Raji (cell line): ENCODE data around the gene WWP2.

Experiments
- POLR2A ChIP-seq: IDR thresholded peaks from 2 replicates; pipeline ENCODE4 v1.6.1; 2011; ENCODE audit warnings: low read depth, low read length, control low read depth; ENCODE audit not compliant: insufficient read depth

Gene WWP2

DNA sequence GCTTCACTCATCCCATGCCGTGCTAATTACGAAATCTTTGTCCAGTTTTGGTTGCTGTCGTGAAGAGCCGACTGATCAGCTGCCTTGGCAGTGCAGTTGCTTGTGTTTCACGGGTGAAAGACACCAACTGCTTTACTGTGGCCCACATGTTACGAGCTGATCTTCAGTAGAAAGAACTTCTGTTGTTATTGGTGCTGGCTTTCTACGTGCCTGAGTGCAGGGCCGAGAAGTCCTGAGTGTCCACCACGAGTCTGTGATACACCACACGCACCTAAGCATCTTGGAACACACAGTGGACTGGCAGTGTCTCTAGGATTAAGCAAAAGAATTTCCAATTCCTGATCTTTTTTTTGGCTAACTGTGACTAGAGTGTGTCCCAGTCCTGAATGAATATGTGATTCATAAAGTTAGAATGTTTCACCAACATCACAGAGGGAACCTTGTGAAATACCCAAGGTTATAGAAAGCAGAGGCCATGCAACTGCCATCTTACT is 118.6 kb downstream of the WWP2 start:
- no peak for TF ChIP-seq POLR2A

DNA sequence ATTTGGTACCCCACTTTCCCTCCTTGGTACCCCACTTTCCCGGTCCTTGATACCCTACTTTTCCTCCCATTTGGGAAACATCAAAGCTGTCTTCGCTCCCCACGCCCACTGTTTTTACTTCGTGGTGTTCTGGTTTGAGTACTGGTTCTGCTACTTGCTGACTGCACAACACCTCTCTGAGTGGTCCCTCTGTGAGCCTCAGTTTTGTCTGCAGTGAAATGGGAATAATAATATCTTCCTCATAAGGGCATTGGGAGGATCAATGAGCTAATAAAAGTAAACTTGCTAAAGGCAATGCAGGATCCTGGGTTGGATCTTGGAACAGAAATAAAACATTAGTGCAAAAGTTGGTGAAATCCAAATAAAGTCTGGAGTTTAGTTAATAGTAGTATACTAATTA is 119.0 kb downstream of the WWP2 start:
- TF ChIP-seq POLR2A, result no peak

DNA sequence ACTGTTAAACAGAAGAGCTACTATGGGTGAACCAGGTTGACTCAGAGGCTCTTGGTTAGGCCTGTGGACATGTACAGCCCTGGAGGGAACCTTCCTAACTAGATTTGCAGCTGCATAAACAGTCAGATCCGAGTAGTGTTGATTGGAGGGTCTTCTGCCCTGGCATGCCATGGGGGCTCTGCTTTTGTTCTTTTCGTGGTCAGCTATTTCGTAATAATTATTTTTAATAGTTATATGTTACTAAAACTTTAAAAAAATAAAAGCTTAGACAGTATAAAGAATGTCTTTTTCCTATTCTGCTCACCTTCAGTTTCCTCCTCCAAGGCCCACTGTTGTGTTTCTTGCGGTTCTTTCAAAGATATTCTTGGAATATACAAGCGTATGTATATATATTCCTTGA is 121.6 kb downstream of the WWP2 start:
- TF ChIP-seq POLR2A, result no peak

DNA sequence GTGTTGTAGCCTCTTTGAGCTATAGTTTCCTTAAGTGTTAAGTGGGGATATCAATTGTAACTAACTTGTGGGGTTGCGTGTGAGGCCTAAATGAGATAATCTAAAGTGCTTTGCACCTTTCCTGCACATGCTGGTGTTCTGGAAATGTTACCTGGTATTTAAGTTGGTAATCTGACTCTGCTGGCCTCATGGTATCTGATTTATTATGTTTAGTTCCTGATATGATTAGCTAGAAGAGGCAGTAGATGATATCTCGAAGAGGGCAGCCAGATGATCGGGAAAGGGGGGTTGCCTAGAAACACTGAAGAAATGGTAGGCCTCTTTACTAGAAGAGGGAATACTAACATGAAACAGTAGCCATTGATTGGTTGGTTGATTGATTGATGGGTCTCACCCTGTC is 123.6 kb downstream of the WWP2 start:
- TF ChIP-seq POLR2A, result no peak

DNA sequence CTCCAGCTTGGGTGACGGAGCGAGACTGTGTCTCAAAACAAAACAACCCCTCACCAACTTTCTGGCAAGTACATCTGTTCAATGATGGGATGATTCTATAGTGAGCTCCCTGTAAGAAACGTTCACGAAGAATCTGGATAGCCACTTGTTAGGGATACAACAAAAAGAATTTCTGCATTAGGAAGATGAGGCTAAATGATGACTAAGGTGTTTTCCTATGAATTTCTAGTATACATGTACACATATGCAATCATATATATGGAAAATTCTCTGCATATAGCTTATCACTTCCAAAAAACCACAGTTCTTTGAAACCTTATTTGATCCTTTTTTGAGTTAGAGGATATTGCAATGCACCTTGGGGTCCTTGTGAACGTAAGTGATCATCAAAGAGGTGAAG is 124.6 kb downstream of the WWP2 start:
- TF ChIP-seq POLR2A, result no peak

DNA sequence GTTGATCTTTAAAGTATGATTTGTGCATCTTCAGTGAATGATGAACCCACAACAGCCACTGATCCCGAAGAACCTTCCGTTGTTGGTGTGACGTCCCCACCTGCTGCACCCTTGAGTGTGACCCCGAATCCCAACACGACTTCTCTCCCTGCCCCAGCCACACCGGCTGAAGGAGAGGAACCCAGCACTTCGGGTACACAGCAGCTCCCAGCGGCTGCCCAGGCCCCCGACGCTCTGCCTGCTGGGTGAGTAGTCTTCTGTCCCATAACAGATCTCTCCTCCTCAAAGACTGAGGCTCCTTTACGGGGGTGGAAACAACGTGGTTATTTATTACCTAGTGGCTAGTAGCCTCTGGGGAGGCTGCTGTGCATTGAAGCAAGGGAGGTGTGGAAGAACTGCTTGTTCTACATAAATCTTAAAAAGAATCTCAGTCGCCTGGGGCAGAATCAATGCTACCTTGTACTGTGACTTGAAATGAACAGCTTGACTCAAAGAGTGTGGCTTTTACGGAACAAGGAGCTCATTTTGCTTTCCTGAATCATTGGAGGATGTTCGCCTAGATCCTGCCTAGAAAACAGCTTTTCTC is 126.0 kb downstream of the WWP2 start:
- no peak for TF ChIP-seq POLR2A

DNA sequence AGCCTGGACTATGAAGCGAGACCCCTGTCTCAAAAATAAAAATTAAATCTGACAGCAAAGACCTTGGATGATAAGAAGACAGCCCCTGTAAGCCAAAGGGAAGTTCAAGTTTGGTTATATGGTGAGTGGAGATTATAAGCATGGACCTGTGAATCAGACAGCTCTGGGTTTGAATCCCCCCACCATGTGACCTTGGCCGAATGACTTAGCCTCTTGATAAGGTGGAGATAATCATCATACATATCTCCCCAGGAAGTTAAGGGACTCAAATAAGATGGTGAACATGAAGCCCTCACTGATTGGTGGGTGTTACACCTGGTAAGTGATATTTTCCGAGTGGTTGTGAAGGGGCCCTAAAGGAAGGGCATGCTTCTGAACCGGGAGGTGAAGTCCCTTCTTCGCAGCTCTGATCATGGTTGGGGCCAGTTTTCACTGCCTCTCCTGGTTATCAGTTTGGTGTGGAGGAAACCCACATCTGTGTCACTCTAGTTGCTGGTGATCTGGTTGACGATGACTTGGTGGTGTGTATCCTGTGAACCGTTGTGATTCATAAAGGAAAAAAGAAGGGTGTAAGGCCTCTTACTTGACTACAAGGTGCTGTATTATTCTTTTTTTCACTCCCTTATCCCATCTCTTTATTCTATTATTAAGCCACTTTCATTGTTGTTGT is 127.3 kb downstream of the WWP2 start:
- no peak for TF ChIP-seq POLR2A

DNA sequence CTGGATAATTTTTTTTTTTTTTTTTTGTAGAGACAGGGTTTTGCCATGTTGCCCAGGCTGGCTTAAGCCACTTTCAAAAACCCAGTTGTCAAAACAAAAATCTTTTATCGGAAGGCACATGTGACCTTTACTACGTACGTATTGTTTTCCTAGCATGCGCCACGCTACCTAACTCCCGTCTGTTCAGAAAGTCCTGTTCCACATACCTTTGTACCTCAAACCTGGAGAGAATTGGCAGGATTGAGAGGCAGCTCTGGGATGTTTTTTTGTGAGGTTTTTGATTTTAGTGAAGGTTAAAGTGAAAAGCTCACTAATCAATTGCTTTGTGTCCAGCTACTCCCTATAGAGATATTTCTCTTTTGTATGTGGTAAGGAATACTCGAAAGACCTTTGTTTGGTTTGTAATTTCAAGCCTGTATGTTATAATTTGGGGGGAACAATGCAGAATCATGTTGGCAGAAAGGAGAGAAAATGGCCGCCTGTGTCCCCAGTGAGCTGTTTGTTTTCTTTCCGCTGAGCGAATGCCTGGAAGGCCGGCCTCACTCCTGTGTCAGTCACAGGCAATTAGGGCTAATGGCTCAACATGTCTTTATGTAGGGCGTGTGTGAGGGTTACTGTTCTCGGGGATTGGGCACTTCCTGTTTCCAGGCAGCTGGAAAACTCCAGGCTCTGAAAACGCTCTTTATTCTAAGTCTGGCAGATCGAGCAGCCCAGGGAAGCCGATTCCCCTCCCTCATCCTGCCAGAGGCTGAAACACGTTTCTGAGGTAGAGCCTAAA is 128.2 kb downstream of the WWP2 start:
- no peak for TF ChIP-seq POLR2A

DNA sequence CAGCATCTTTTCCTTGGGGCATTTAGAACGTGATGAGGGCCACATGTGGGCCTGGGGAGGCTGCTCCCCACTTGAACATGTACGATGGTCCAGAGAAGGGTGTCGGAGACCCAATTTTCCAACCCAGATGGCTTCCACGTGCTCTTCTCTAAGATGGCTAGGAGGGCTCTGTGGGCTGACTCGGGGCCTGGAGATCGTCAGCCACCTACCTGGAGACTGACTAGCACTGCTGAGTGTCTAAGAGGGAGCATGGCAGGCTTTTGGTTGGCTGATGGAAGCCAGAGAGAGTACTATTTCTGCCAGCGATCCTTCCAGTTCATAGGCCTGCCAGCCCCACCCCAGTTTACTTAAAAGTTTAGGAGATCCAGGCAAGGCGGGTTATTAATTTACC is 128.8 kb downstream of the WWP2 start:
- no peak for TF ChIP-seq POLR2A

DNA sequence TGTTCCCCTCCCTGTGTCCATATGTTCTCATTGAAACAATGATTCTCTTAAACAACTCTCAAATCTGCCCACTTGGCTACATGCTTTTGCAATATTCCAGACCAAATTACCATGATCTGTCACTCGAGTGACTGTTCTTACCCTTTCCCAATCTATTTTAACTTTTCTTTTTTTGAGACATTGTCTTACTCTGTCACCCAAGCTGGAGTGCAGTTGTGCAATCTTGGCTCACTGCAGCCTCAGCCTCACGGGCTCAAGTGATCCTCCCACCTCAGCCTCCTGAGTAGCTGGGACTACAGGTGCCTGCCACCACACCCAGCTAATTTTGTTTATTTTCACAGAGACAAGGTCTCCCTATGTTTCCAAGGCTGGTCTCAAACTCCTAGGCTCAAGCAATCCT is 130.2 kb downstream of the WWP2 start:
- no peak for TF ChIP-seq POLR2A

DNA sequence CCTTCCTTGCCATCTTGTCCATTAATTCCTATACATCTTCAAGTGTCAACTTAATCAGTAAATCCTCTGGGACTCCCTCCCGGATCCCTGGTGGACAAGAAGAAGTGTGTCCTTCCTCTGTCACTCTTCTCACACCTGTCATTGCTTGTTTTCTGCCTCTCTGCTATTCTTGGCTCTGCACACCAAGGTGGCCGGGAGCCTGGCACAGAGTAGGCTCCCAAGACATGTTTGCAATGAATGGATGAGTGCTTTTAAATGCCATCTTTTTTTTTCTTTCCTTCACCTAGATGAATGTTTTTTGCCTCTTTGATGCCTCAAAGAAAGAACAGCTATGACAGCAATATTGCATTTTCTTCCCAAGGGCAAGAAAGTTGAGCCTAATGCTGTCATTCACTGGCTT is 131.0 kb downstream of the WWP2 start:
- no peak for TF ChIP-seq POLR2A

DNA sequence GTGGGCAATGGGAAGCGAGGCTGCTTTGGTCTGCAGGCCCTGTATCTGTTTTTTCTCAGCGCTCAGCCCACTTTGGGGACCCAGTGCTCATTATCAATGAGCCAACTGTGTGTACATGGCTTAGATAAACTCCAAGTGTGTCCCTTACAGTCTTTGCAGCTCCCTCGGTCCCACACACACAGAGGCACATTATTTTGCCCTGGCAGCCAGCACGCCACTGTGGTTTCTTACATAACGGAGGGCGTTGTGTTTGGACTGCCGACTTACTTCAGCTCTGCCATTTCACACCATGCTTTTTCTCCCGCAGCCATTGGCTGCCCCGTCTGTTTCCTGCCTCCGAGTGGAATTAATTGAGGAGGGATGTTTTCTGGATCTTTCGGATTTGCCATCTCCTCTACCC is 132.5 kb downstream of the WWP2 start:
- TF ChIP-seq POLR2A, result no peak

DNA sequence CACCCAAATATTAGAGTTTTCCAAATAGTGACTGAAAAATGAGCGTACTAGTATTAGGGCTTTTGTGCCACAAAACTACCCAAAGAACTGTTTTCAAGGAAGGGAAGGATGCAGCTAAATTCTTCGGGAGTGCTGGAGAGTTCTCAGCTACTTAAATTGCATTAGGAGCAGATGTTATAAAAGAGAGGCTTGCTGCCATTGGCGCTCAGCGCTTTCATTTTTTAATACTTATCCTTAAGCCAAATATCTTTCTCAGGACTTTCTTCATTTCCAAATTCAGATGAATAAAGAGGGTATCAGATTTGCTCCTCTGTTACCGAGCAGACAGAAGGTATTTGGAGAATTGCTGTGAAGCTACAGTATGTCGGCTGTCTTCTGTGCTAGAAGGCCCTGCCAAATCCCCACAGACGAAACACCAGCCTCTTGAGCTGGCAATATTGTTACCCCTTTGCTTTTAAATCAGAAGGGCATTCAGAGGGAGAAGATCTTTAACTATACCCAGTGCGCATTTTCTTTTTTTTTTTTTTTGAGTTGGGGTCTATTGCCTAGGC is 141.8 kb downstream of the WWP2 start:
- no peak for TF ChIP-seq POLR2A

DNA sequence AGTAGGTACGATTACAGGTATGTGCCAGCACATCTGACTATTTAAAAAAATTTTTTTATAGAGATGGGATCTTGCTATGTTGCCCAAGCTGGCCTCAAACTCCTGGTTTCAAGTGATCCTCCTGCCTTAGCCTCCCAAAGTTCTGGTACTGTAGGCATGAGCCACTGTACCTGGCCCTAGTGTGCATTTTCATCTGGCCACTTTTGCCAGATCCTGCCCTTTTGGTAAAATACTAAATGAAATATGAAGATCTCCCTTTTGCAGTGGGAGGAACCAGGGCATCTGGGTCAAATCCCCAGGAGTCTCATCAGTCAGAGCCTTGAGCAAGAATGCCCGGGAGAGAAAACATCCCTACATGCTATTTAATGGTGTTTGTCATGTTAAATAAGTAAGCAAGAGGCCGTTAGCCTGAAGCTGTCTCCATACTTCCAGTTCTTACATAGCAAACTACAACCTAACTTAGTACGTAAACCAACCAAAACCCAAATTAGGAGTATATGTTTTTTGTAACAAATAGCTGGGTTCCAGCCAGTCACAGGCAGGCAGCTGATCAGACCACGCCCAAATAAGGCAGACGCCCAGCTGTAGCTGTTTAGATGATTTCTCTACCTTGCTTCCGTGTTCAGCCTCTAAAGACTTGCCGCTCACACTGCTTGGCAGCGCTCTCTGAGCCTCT is 142.5 kb downstream of the WWP2 start:
- TF ChIP-seq POLR2A, result no peak

DNA sequence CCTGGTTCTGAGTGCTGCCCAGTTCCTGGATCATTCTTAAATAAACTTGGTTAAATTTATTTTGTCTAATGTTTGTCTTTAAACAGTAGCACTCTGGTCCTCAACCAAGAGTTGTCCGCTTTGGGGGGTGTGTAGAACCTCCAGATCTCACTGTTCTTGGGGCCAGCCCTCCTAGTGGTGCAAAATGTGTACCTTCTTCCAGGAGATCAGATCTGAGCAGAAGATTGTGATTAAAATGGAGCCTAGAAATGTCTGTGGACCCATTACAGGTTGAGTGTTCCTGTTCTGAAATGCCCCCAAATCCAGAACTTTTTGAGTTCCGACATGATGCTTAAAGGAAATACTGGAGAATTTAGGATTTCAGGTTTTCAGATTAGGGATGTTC is 143.0 kb downstream of the WWP2 start:
- no peak for TF ChIP-seq POLR2A
